Activated CD4-positive, CD25-positive, alpha-beta regulatory T cell treated with anti-CD3 and anti-CD28 coated beads, Interleukin-2, amount 50 U/mL, for 72 hours (primary cell): ENCODE results near the gene PLPP3.
"Not testable (repeated sequence)": the region's sequence is repeated elsewhere in the genome, so short reads cannot be mapped to it uniquely, and the experiment has no call there.

ENCODE experiments used
- DNase-seq: peaks from one replicate; pipeline ENCODE4 v3.0.0; 2021

PLPP3 gene

GRCh38 chr1:56578963-56579875 is at the start of gene PLPP3:
Gene PLPP3, minus strand, starts transcription at chr1:56579563. Its CDS starts 547 bp downstream, at chr1:56579016.
- no peak for DNase-seq

- no peak for DNase-seq
These were observed 48.3 kb upstream of the PLPP3 start for GRCh38 chr1:56627636-56628039.

- no peak for DNase-seq
These were observed 47.8 kb upstream of the PLPP3 start for GRCh38 chr1:56627019-56627635.

GRCh38 chr1:56626546-56626945 is 47.2 kb upstream of the PLPP3 start:
- DNase-seq: no peak

GRCh38 chr1:56625819-56626440 is 46.6 kb upstream of the PLPP3 start:
- DNase-seq: no peak

GRCh38 chr1:56617141-56617540 is 37.8 kb upstream of the PLPP3 start:
- no peak for DNase-seq

GRCh38 chr1:56610770-56611169 is 31.4 kb upstream of the PLPP3 start:
- not testable (repeated sequence) for DNase-seq

GRCh38 chr1:56610097-56610496 is 30.7 kb upstream of the PLPP3 start:
- not testable (repeated sequence) for DNase-seq

- DNase-seq: not testable (repeated sequence)
These were observed 16.2 kb upstream of the PLPP3 start for GRCh38 chr1:56595397-56596191.

- DNase-seq: no peak
These were observed 12.5 kb upstream of the PLPP3 start for GRCh38 chr1:56591909-56592308.

GRCh38 chr1:56590520-56591011 is 11.2 kb upstream of the PLPP3 start:
- DNase-seq: no peak

- no peak for DNase-seq
These were observed 10.0 kb upstream of the PLPP3 start for GRCh38 chr1:56589369-56589768.

GRCh38 chr1:56586502-56586901 is 7.1 kb upstream of the PLPP3 start:
- no peak for DNase-seq

- DNase-seq: no peak
These were observed 6.6 kb upstream of the PLPP3 start for GRCh38 chr1:56585985-56586384.

- no peak for DNase-seq
These were observed 5.7 kb upstream of the PLPP3 start for GRCh38 chr1:56584910-56585528.

- DNase-seq: no peak
These were observed 4.7 kb upstream of the PLPP3 start for GRCh38 chr1:56583957-56584468.

GRCh38 chr1:56580771-56581170 is 1.4 kb upstream of the PLPP3 start:
- no peak for DNase-seq

GRCh38 chr1:56578138-56578962 is 1.0 kb downstream of the PLPP3 start:
- no peak for DNase-seq

GRCh38 chr1:56577406-56578137 is 1.8 kb downstream of the PLPP3 start:
- DNase-seq: no peak

GRCh38 chr1:56576880-56577405 is 2.4 kb downstream of the PLPP3 start:
- DNase-seq: no peak
